Epithelial cell of proximal tubule (primary cell): Measurements from ENCODE around the gene RUNX2. TPM values are rescaled to one million over a fixed set of nuclear protein-coding genes. Genes with fewer than 3 reads are reported as not detected.

ENCODE experiments used
- DNase-seq: peaks from one replicate; pipeline ENCODE4 v3.0.0-alpha.2; 2011; ENCODE audit warnings: low read depth
- H3K4me3 ChIP-seq: 2 replicates; pipeline ENCODE4 v1.5.1; 2011; ENCODE audit warnings: low read depth, mild to moderate bottlenecking, low read length
- total RNA-seq: library from RNA; depleted of rRNA; stranded (reverse); fragments of >200 nt; gene quantifications from 2 replicates; pipeline ENCODE4 v1.2.3, GENCODE V29; 2015
- TF ChIP-seq, protein P1 (sequence below): conservative IDR thresholded peaks from 2 replicates; pipeline ENCODE4 v1.5.1; 2012; ENCODE audit warnings: low read depth, mild to moderate bottlenecking, low read length

RUNX2 gene
- total RNA-seq, 1 donor from 2014 or later: 13.1 TPM

- no peak for DNase-seq
Measured at GRCh38 chr6:45704056-45704800, 376.1 kb downstream of the RUNX2 start.

GRCh38 chr6:45705137-45705855 lies 377.2 kb downstream of the RUNX2 start:
- H3K4me3 ChIP-seq: no peak overlapping the region
- DNase-seq: no peak
- TF ChIP-seq, protein P1, sequence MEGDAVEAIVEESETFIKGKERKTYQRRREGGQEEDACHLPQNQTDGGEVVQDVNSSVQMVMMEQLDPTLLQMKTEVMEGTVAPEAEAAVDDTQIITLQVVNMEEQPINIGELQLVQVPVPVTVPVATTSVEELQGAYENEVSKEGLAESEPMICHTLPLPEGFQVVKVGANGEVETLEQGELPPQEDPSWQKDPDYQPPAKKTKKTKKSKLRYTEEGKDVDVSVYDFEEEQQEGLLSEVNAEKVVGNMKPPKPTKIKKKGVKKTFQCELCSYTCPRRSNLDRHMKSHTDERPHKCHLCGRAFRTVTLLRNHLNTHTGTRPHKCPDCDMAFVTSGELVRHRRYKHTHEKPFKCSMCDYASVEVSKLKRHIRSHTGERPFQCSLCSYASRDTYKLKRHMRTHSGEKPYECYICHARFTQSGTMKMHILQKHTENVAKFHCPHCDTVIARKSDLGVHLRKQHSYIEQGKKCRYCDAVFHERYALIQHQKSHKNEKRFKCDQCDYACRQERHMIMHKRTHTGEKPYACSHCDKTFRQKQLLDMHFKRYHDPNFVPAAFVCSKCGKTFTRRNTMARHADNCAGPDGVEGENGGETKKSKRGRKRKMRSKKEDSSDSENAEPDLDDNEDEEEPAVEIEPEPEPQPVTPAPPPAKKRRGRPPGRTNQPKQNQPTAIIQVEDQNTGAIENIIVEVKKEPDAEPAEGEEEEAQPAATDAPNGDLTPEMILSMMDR: no peak

More at GRCh38 chr6:45704056-45704800, 376.1 kb downstream of the RUNX2 start:
- TF ChIP-seq, protein P1: no peak
- no peak overlapping the region for H3K4me3 ChIP-seq

DNA sequence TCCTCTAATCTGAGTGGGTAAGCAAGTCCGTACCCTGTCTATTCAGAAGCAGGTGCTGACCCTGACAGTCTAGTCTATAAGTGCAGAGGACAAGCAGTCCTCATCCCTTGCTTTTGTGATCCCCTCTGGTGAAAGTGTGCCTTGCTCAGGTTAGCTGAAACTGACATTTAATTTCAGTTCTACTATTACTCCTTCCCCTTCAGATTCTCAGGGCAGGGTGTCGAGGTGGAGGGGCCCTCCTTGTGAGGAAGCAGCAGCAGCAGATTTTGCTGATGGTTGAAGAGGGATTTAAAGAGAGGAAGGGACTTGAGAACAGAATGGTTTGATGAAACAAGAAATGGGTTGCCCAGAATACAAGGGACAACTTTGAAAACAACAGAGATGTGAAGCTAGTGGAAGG lies 378.2 kb downstream of the RUNX2 start:
- no peak overlapping the region for H3K4me3 ChIP-seq
- TF ChIP-seq, protein P1: no peak
- no peak for DNase-seq

DNA sequence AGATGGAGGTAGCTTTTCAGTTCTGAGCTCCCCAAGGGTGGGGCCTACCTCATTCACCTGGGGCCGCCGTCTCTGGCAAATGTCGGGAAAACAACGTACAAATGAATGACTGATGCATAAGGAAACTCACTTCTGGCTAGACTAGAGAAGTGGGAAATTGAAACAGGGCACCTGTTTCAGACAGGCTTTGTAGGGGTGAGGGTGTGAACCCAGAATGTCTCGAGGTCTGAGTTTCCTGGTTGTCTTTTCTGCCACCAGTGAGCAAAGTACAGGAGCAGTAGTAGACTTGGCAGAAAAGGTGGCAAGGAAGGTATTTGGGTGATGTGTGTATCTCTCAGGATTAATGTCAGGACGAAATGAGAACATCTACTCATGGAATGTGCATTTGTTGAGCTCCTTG lies 379.0 kb downstream of the RUNX2 start:
- no peak for DNase-seq
- no peak overlapping the region for H3K4me3 ChIP-seq
- TF ChIP-seq, protein P1: no peak

- TF ChIP-seq, protein P1: no peak
- no peak overlapping the region for H3K4me3 ChIP-seq
- DNase-seq: no peak
Measured at GRCh38 chr6:45709781-45710220, 381.7 kb downstream of the RUNX2 start.

GRCh38 chr6:45710304-45710821 lies 382.2 kb downstream of the RUNX2 start:
- H3K4me3 ChIP-seq: no peak overlapping the region
- no peak for DNase-seq
- TF ChIP-seq, protein P1: no peak
